Fibroblast of lung (primary cell): ENCODE data around the gene ITGB1.

ENCODE experiments used
- EZH2 ChIP-seq: IDR thresholded peaks from 2 replicates; pipeline ENCODE4 v1.5.1; 2012; ENCODE audit warnings: low read length, control low read depth, mild to moderate bottlenecking; ENCODE audit errors: missing control alignments
- TF ChIP-seq, protein P1 (sequence below), 2 donors: IDR thresholded peaks in 1 of 2; conservative IDR thresholded peaks in 1 of 2; 1 replicate in 1 of 2; 2 replicates in 1 of 2; pipeline ENCODE4 v1.5.1; 2011 to 2012; ENCODE audit warnings: low read length in 2 of 2, control low read depth in 1 of 2, inconsistent platforms in 1 of 2, low read depth in 1 of 2, mild to moderate bottlenecking in 1 of 2

DNA sequence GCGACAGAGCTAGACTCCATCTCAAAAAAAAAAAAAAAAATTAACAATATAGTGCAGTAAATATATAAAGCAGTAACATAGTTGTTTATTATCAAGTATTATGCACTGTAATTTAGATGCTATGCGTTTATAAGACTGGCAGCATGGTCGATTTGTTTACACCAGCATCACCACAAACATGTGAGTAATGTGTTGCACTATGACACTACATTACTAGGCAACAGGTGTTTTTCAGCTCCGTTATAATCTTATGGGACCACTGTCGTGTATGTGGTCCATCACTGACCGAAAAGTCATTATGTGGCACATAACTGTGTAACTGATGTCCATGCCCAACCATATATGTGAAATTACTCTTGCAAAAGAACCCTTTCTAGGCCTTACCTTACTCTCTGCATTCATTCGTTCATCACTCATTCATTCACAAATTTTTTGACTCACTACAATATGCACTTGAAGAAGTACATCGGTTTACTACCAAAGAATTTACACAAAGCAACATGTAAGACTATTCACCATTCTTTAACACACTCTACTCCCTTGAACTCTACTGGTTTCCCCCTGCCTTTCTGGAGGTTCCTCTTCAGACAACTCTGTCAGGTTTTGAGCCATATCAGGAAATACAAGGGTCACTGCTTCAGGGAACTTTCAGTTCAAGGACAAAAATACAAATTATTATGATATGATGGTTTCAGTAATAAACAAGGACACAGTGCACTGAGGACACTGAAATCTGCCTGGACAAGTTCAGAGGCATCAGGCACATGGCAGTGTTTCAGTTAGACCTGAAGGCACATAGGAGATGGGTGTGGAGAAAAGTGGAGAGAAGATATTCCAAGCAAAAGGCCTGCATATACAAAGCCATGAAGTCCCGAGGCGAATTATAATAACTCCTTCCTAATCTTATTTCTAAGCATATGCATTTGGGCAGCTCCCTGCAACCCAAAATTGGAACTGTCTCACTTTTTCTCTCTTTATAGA, 17.4 kb downstream of the ITGB1 start:
- TF ChIP-seq, protein P1, sequence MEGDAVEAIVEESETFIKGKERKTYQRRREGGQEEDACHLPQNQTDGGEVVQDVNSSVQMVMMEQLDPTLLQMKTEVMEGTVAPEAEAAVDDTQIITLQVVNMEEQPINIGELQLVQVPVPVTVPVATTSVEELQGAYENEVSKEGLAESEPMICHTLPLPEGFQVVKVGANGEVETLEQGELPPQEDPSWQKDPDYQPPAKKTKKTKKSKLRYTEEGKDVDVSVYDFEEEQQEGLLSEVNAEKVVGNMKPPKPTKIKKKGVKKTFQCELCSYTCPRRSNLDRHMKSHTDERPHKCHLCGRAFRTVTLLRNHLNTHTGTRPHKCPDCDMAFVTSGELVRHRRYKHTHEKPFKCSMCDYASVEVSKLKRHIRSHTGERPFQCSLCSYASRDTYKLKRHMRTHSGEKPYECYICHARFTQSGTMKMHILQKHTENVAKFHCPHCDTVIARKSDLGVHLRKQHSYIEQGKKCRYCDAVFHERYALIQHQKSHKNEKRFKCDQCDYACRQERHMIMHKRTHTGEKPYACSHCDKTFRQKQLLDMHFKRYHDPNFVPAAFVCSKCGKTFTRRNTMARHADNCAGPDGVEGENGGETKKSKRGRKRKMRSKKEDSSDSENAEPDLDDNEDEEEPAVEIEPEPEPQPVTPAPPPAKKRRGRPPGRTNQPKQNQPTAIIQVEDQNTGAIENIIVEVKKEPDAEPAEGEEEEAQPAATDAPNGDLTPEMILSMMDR (conservative IDR thresholded peaks at IDR 0.05 in 1 of 2, IDR thresholded peaks at IDR 0.05 in 1 of 2; ENCODE audit: low read depth in 1 of 2, low read length in 2 of 2), result no peak
- no peak for TF ChIP-seq EZH2
